GM12864 (cell line): ENCODE measurements around the gene FKBP5.
"Not testable (repeated sequence)": the region's sequence is repeated elsewhere in the genome, so short reads cannot be mapped to it uniquely, and the experiment has no call there.

Experiments used
- DNase-seq: peaks from one replicate; pipeline ENCODE4 v3.0.0-alpha.2; 2011; ENCODE audit warnings: low read depth
- H3K4me3 ChIP-seq: 2 replicates; pipeline ENCODE4 v1.5.1; 2011; ENCODE audit warnings: mild to moderate bottlenecking, low read depth, low read length, control low read depth
- CTCF ChIP-seq: IDR thresholded peaks from 2 replicates; pipeline ENCODE4 v1.5.1; 2011; ENCODE audit warnings: low read depth, mild to moderate bottlenecking, moderate library complexity, low read length, control low read depth, inconsistent platforms; ENCODE audit errors: missing control alignments

FKBP5 gene

GRCh38 chr6:35602133-35602946 is 86.4 kb downstream of the FKBP5 start:
- H3K4me3 ChIP-seq: no peak overlapping the region
- no peak for DNase-seq
- no peak for TF ChIP-seq CTCF

GRCh38 chr6:35601331-35602132 is 87.2 kb downstream of the FKBP5 start:
- no peak for DNase-seq
- no peak for TF ChIP-seq CTCF

GRCh38 chr6:35600659-35601125 is 88.0 kb downstream of the FKBP5 start:
- TF ChIP-seq CTCF: no peak
- DNase-seq: no peak
- no peak overlapping the region for H3K4me3 ChIP-seq

More at GRCh38 chr6:35601331-35602132, 87.2 kb downstream of the FKBP5 start:
- H3K4me3 ChIP-seq: no peak overlapping the region

- no peak for DNase-seq
- no peak for TF ChIP-seq CTCF
- H3K4me3 ChIP-seq: no peak overlapping the region
Observed at GRCh38 chr6:35599761-35600658, 88.7 kb downstream of the FKBP5 start.

GRCh38 chr6:35598621-35599020 is 90.1 kb downstream of the FKBP5 start:
- not testable (repeated sequence) for DNase-seq, H3K4me3 ChIP-seq

GRCh38 chr6:35596448-35597442 is 92.0 kb downstream of the FKBP5 start:
- no peak for DNase-seq
- no peak for TF ChIP-seq CTCF
- no peak overlapping the region for H3K4me3 ChIP-seq
